ENCODE measurements around the gene IHH.

DNA sequence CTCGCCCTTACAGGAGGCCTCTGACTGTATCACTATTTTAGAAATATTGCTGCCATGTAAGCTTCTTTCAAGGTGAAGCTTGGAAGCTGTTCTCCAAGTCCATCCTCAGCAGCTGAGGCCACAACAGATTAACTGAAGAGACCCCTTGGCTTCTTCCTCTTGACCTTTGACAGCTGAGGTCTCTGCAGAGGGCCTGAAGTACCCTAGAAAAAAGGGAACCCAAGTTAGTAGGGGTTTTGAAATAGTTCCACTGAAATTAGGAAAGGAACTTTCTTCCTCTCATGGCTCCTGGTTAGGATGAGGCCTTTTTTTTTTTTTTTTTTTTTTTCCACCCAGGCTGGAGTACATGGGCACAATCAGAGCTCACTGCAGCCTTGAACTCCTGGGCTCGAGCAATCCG lies 15.5 kb upstream of the IHH start:
- TF ChIP-seq, protein P1, sequence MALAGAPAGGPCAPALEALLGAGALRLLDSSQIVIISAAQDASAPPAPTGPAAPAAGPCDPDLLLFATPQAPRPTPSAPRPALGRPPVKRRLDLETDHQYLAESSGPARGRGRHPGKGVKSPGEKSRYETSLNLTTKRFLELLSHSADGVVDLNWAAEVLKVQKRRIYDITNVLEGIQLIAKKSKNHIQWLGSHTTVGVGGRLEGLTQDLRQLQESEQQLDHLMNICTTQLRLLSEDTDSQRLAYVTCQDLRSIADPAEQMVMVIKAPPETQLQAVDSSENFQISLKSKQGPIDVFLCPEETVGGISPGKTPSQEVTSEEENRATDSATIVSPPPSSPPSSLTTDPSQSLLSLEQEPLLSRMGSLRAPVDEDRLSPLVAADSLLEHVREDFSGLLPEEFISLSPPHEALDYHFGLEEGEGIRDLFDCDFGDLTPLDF (CRISPR knock-in tag; IDR thresholded peaks at IDR 0.05), result no peak
- TF ChIP-seq, protein P2, sequence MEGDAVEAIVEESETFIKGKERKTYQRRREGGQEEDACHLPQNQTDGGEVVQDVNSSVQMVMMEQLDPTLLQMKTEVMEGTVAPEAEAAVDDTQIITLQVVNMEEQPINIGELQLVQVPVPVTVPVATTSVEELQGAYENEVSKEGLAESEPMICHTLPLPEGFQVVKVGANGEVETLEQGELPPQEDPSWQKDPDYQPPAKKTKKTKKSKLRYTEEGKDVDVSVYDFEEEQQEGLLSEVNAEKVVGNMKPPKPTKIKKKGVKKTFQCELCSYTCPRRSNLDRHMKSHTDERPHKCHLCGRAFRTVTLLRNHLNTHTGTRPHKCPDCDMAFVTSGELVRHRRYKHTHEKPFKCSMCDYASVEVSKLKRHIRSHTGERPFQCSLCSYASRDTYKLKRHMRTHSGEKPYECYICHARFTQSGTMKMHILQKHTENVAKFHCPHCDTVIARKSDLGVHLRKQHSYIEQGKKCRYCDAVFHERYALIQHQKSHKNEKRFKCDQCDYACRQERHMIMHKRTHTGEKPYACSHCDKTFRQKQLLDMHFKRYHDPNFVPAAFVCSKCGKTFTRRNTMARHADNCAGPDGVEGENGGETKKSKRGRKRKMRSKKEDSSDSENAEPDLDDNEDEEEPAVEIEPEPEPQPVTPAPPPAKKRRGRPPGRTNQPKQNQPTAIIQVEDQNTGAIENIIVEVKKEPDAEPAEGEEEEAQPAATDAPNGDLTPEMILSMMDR (IDR thresholded peaks at IDR 0.05), result no peak
- no peak for TF ChIP-seq TEAD4 (CRISPR knock-in tag; IDR thresholded peaks at IDR 0.05)
- TF ChIP-seq ZNF232 (CRISPR knock-in tag; IDR thresholded peaks at IDR 0.05), result no peak
- TF ChIP-seq, protein P3, sequence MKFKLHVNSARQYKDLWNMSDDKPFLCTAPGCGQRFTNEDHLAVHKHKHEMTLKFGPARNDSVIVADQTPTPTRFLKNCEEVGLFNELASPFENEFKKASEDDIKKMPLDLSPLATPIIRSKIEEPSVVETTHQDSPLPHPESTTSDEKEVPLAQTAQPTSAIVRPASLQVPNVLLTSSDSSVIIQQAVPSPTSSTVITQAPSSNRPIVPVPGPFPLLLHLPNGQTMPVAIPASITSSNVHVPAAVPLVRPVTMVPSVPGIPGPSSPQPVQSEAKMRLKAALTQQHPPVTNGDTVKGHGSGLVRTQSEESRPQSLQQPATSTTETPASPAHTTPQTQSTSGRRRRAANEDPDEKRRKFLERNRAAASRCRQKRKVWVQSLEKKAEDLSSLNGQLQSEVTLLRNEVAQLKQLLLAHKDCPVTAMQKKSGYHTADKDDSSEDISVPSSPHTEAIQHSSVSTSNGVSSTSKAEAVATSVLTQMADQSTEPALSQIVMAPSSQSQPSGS (CRISPR knock-in tag; IDR thresholded peaks at IDR 0.05; ENCODE audit: borderline replicate concordance, low read depth), result no peak
- TF ChIP-seq, protein P4, sequence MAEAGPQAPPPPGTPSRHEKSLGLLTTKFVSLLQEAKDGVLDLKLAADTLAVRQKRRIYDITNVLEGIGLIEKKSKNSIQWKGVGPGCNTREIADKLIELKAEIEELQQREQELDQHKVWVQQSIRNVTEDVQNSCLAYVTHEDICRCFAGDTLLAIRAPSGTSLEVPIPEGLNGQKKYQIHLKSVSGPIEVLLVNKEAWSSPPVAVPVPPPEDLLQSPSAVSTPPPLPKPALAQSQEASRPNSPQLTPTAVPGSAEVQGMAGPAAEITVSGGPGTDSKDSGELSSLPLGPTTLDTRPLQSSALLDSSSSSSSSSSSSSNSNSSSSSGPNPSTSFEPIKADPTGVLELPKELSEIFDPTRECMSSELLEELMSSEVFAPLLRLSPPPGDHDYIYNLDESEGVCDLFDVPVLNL (CRISPR knock-in tag; IDR thresholded peaks at IDR 0.05; ENCODE audit: borderline replicate concordance, low read depth), result no peak
- no peak for TF ChIP-seq NR3C1 (CRISPR knock-in tag; conservative IDR thresholded peaks at IDR 0.05; ENCODE audit: low read depth)
- TF ChIP-seq, protein P5, sequence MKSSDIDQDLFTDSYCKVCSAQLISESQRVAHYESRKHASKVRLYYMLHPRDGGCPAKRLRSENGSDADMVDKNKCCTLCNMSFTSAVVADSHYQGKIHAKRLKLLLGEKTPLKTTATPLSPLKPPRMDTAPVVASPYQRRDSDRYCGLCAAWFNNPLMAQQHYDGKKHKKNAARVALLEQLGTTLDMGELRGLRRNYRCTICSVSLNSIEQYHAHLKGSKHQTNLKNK (CRISPR knock-in tag; IDR thresholded peaks at IDR 0.05), result no peak
- no peak for TF ChIP-seq NR1H2 (CRISPR knock-in tag; IDR thresholded peaks at IDR 0.05)
- TF ChIP-seq IRF2 (CRISPR knock-in tag; IDR thresholded peaks at IDR 0.05; ENCODE audit: borderline replicate concordance, low read depth), result no peak
- TF ChIP-seq SP1 (CRISPR knock-in tag; conservative IDR thresholded peaks at IDR 0.05), result no peak
